ENCODE measurements around the gene AP4B1. TPM values are rescaled to one million over a fixed set of nuclear protein-coding genes. Genes with fewer than 3 reads are reported as not detected.

AP4B1 gene
- total and polyA plus RNA-seq, 3 experiments from 2014 or later, result 12.1 to 36.2 (median 33.7) TPM

DNA sequence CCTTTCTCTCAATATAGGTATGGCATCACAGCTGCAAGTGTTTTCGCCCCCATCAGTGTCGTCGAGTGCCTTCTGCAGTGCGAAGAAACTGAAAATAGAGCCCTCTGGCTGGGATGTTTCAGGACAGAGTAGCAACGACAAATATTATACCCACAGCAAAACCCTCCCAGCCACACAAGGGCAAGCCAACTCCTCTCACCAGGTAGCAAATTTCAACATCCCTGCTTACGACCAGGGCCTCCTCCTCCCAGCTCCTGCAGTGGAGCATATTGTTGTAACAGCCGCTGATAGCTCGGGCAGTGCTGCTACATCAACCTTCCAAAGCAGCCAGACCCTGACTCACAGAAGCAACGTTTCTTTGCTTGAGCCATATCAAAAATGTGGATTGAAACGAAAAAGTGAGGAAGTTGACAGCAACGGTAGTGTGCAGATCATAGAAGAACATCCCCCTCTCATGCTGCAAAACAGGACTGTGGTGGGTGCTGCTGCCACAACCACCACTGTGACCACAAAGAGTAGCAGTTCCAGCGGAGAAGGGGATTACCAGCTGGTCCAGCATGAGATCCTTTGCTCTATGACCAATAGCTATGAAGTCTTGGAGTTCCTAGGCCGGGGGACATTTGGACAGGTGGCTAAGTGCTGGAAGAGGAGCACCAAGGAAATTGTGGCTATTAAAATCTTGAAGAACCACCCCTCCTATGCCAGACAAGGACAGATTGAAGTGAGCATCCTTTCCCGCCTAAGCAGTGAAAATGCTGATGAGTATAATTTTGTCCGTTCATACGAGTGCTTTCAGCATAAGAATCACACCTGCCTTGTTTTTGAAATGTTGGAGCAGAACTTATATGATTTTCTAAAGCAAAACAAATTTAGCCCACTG is 36.0 kb upstream of the AP4B1 start:
- no peaks in the 10 kb centered on the region for H3K9me3 Mint-ChIP-seq
- ChIA-PET CTCF (interaction anchor here (1.7 to 3.1 kb wide), 4 partner anchors 8 to 105 kb away, joined by 5 to 18 read pairs (median 7); partner anchors contain the start of genes AP4B1, DCLRE1B and HIPK1), POLR2A (interaction anchor here (0.6 to 2.9 kb wide), 4 partner anchors 10 to 157 kb away, joined by 3 to 28 read pairs (median 4); partner anchors contain the start of gene HIPK1)
- H3K4me3 Mint-ChIP-seq, result peak overlapping the region; percentile 59 to 87 (median 81)
- peak; percentile 14 to 71 (median 51) for DNase-seq
- H3K27ac Mint-ChIP-seq, result peak overlapping the region; percentile 90 to 97 (median 94)
- H3K27me3 Mint-ChIP-seq, result no peaks in the 10 kb centered on the region
- peak overlapping the region; percentile 4 for H3K4me3 ChIP-seq (ENCODE audit: low read length)
- H3K9me3 ChIP-seq (ENCODE audit: low read length), result no peaks in the 10 kb centered on the region
- peaks cover 16% of the 10 kb centered on the region for H3K36me3 ChIP-seq (ENCODE audit: insufficient read depth, low read length)
- H3K27me3 ChIP-seq (ENCODE audit: insufficient read depth, low read length, poor library complexity, severe bottlenecking), result no peaks in the 10 kb centered on the region
- H3K27ac ChIP-seq (ENCODE audit: low read depth, low read length), result no peak overlapping the region
- peaks cover 83% of the 10 kb centered on the region for H3K4me1 ChIP-seq (ENCODE audit: insufficient read depth, low read length)
- peaks cover 13 to 48% (median 22%) of the 10 kb centered on the region in 3 donors for H3K36me3 Mint-ChIP-seq
- peaks cover 70 to 87% (median 84%) of the 10 kb centered on the region in 3 donors for H3K4me1 Mint-ChIP-seq

DNA sequence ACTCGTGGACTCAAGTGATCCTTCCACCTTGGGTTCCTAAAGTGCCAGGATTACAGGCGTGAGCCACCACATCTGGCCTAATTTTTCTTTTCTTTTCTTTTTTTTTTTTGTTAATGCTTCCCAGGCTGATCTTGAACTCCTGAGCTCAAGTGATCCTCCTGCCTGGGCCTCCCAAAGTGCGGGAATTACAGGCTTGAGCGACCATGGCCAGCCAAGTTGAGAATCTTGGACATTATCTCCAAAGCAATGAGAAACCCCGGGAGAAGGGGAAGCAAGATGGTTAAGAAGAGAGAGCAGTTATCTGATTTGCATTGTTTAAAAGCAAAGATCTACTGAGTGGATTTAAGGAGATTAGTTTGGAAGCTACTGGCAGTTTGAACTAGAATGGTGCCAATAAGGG is 33.6 kb upstream of the AP4B1 start:
- no peak overlapping the region for H3K4me3 ChIP-seq (ENCODE audit: low read length)
- CTCF ChIA-PET, result interaction anchor here (1.8 to 3.1 kb wide), 2 partner anchors 34 to 103 kb away, joined by 4 to 8 read pairs; partner anchors contain the start of genes AP4B1 and DCLRE1B
- H3K27me3 ChIP-seq (ENCODE audit: insufficient read depth, low read length, poor library complexity, severe bottlenecking), result no peaks in the 10 kb centered on the region
- POLR2A ChIA-PET, result interaction anchor here (0.7 kb wide), 1 partner anchor 861 kb away, joined by 4 read pairs; no protein-coding TSS in a partner anchor
- H3K36me3 ChIP-seq (ENCODE audit: insufficient read depth, low read length), result peaks cover 14% of the 10 kb centered on the region
- no peak overlapping the region for H3K27ac ChIP-seq (ENCODE audit: low read depth, low read length)
- peaks cover 92% of the 10 kb centered on the region for H3K4me1 ChIP-seq (ENCODE audit: insufficient read depth, low read length)
- no peaks in the 10 kb centered on the region for H3K9me3 ChIP-seq (ENCODE audit: low read length)
- H3K36me3 Mint-ChIP-seq, result peaks cover 13 to 47% (median 15%) of the 10 kb centered on the region in 3 donors
- peak overlapping the region; percentile 59 to 97 (median 88) for H3K27ac Mint-ChIP-seq
- DNase-seq, result no peak
- H3K4me1 Mint-ChIP-seq, result peaks cover 77 to 93% (median 92%) of the 10 kb centered on the region in 3 donors
- H3K9me3 Mint-ChIP-seq, result no peaks in the 10 kb centered on the region
- H3K4me3 Mint-ChIP-seq, result peak overlapping the region in 6 of 7 donors; percentile 12 to 86 (median 42)
- no peaks in the 10 kb centered on the region for H3K27me3 Mint-ChIP-seq

GRCh38 chr1:113937146-113937545 is 32.5 kb upstream of the AP4B1 start:
- Histone ChIP-seq H3K36me3 (ENCODE audit: insufficient read depth, low read length) (peaks cover 10% of the 10 kb centered on the region), H3K9me3 (ENCODE audit: low read length) (no peaks in the 10 kb centered on the region), H3K27ac (ENCODE audit: low read depth, low read length) (no peak overlapping the region), H3K27me3 (ENCODE audit: insufficient read depth, low read length, poor library complexity, severe bottlenecking) (no peaks in the 10 kb centered on the region), H3K4me3 (ENCODE audit: low read length) (no peak overlapping the region), H3K4me1 (ENCODE audit: insufficient read depth, low read length) (peaks cover 94% of the 10 kb centered on the region)
- Mint-ChIP-seq H3K27me3 (no peaks in the 10 kb centered on the region), H3K4me1 (peaks cover 79 to 95% (median 95%) of the 10 kb centered on the region in 3 donors), H3K4me3 (peak overlapping the region; percentile 14 to 86 (median 48)), H3K9me3 (no peaks in the 10 kb centered on the region), H3K27ac (peak overlapping the region in 7 of 8 donors; percentile 80 to 97 (median 90)), H3K36me3 (peaks cover 12 to 47% (median 13%) of the 10 kb centered on the region in 3 donors)
- ChIA-PET POLR2A (no interaction called here), CTCF (interaction anchor here (9.7 kb wide), 1 partner anchor 11 kb away, joined by 74 read pairs; no protein-coding TSS in a partner anchor)
- no peak for DNase-seq

DNA sequence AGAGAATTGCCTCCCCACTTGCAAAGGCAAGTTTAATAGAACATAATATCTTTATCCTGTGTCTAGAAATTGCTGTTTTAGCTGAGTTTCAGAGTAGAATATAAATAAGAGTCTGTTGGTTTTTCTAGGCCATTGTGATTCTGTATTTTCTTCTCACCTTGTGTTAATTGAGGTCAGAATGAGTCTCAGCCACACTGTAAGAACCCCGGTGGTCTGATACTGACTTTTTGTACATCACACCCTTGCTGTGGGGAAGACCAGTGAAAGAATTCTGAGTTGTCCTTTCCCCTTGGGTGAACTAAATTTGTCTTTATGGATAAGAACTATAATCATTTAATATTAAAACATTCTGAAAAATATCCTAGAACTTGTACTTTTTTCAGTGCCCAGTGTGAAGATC is 31.4 kb upstream of the AP4B1 start:
- Mint-ChIP-seq H3K27me3 (no peaks in the 10 kb centered on the region), H3K36me3 (peaks cover 7 to 39% (median 8%) of the 10 kb centered on the region in 3 donors), H3K4me1 (peaks cover 84 to 99% (median 99%) of the 10 kb centered on the region in 3 donors), H3K27ac (peak overlapping the region; percentile 47 to 92 (median 82)), H3K9me3 (no peaks in the 10 kb centered on the region), H3K4me3 (peak overlapping the region; percentile 29 to 72 (median 44))
- H3K4me1 ChIP-seq (ENCODE audit: insufficient read depth, low read length), result peaks cover 93% of the 10 kb centered on the region
- peaks cover 6% of the 10 kb centered on the region for H3K36me3 ChIP-seq (ENCODE audit: insufficient read depth, low read length)
- DNase-seq, result peak in 1 of 5 donors; percentile 20
- no peaks in the 10 kb centered on the region for H3K9me3 ChIP-seq (ENCODE audit: low read length)
- POLR2A ChIA-PET, result interaction anchor here (0.8 to 1.4 kb wide), 3 partner anchors 10 to 27 kb away, joined by 3 to 5 read pairs (median 3); no protein-coding TSS in a partner anchor
- H3K27me3 ChIP-seq (ENCODE audit: insufficient read depth, low read length, poor library complexity, severe bottlenecking), result no peaks in the 10 kb centered on the region
- H3K27ac ChIP-seq (ENCODE audit: low read depth, low read length), result no peak overlapping the region
- H3K4me3 ChIP-seq (ENCODE audit: low read length), result no peak overlapping the region
- CTCF ChIA-PET, result interaction anchor here (1.5 to 9.7 kb wide), 2 partner anchors 12 to 32 kb away, joined by 4 to 74 read pairs; partner anchors contain the start of gene AP4B1

GRCh38 chr1:113935176-113935575 is 30.6 kb upstream of the AP4B1 start:
- H3K27me3 ChIP-seq (ENCODE audit: insufficient read depth, low read length, poor library complexity, severe bottlenecking), result no peaks in the 10 kb centered on the region
- DNase-seq, result no peak
- no peak overlapping the region for H3K27ac ChIP-seq (ENCODE audit: low read depth, low read length)
- no peak overlapping the region for H3K4me3 ChIP-seq (ENCODE audit: low read length)
- Mint-ChIP-seq H3K4me1 (peaks cover 84 to 99% (median 99%) of the 10 kb centered on the region in 3 donors), H3K4me3 (peak overlapping the region in 5 of 7 donors; percentile 25 to 72 (median 39)), H3K9me3 (no peaks in the 10 kb centered on the region), H3K27ac (peak overlapping the region in 7 of 8 donors; percentile 60 to 92 (median 83)), H3K36me3 (peaks cover 2 to 36% (median 3%) of the 10 kb centered on the region in 3 donors), H3K27me3 (peaks cover 0 to 5% of the 10 kb centered on the region in 2 donors)
- peaks cover 91% of the 10 kb centered on the region for H3K4me1 ChIP-seq (ENCODE audit: insufficient read depth, low read length)
- H3K36me3 ChIP-seq (ENCODE audit: insufficient read depth, low read length), result no peaks in the 10 kb centered on the region
- H3K9me3 ChIP-seq (ENCODE audit: low read length), result no peaks in the 10 kb centered on the region
- CTCF ChIA-PET, result interaction anchor here (1.5 to 9.7 kb wide), 2 partner anchors 13 to 31 kb away, joined by 4 to 74 read pairs; partner anchors contain the start of gene AP4B1
- POLR2A ChIA-PET, result interaction anchor here (1.0 to 1.4 kb wide), 2 partner anchors 11 to 27 kb away, joined by 3 to 5 read pairs; no protein-coding TSS in a partner anchor

DNA sequence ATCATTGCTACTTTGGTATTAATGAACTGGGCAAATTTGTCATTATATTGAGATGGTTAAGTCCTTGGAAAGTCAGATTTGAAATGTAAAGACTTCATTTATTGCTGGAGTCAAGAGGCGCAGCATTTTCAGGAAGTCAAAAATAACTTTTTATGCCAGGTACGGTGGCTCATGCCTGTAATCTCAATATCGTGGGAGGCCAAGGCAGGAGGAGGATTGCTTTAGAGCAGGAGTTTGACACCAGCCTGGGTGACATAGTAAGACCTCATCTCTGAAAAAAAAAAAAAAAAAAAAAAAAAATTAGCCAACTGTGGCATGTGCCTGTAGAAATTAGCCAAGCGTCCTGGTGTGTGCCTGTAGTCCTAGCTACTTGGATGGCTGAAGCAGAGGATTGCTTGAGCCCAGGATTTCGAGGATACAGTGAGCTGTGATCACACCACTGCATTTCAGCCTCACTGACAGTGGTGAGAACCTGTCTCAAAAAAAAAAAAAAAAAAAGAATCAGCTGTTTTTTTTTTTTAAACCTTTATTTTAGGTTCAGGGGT is 30.0 kb upstream of the AP4B1 start:
- peaks cover 81 to 95% (median 94%) of the 10 kb centered on the region in 3 donors for H3K4me1 Mint-ChIP-seq
- Histone ChIP-seq H3K36me3 (ENCODE audit: insufficient read depth, low read length) (no peaks in the 10 kb centered on the region), H3K9me3 (ENCODE audit: low read length) (no peaks in the 10 kb centered on the region), H3K27ac (ENCODE audit: low read depth, low read length) (no peak overlapping the region), H3K4me3 (ENCODE audit: low read length) (no peak overlapping the region), H3K4me1 (ENCODE audit: insufficient read depth, low read length) (peaks cover 85% of the 10 kb centered on the region), H3K27me3 (ENCODE audit: insufficient read depth, low read length, poor library complexity, severe bottlenecking) (no peaks in the 10 kb centered on the region)
- peak overlapping the region; percentile 25 to 100 (median 91) for H3K4me3 Mint-ChIP-seq
- no peaks in the 10 kb centered on the region for H3K9me3 Mint-ChIP-seq
- H3K27me3 Mint-ChIP-seq, result peaks cover 0 to 8% of the 10 kb centered on the region in 2 donors
- POLR2A ChIA-PET, result no interaction called here
- no peak for DNase-seq
- peaks cover 2 to 36% (median 3%) of the 10 kb centered on the region in 3 donors for H3K36me3 Mint-ChIP-seq
- CTCF ChIA-PET, result interaction anchor here (1.5 to 9.7 kb wide), 2 partner anchors 13 to 31 kb away, joined by 4 to 74 read pairs; partner anchors contain the start of gene AP4B1
- H3K27ac Mint-ChIP-seq, result peak overlapping the region in 7 of 8 donors; percentile 63 to 99 (median 99)

DNA sequence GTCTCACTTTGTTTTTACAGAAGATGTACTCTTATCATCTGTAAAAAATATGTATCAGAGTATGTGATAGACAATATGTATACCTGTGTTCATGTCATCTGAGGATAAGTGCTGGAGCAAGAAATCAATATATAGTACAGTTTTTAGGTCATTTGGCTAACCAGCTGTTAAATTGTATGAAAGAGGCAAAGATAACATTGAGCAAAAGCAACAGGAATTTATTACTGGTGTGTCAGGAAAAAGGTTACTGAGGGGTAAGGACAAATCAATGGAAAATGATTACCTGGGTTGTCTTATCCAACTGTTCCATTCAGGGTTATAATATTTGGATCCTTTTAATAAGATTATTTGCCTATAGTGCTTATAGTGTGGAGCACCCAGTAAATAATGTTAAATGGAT is 29.4 kb upstream of the AP4B1 start:
- POLR2A ChIA-PET, result no interaction called here
- Mint-ChIP-seq H3K9me3 (no peaks in the 10 kb centered on the region), H3K27ac (peak overlapping the region; percentile 63 to 99 (median 98)), H3K4me1 (peaks cover 76 to 93% (median 89%) of the 10 kb centered on the region in 3 donors), H3K4me3 (peak overlapping the region; percentile 19 to 100 (median 91)), H3K27me3 (peaks cover 0 to 12% of the 10 kb centered on the region in 2 donors), H3K36me3 (peaks cover 2 to 39% (median 3%) of the 10 kb centered on the region in 3 donors)
- Histone ChIP-seq H3K4me1 (ENCODE audit: insufficient read depth, low read length) (peaks cover 79% of the 10 kb centered on the region), H3K27ac (ENCODE audit: low read depth, low read length) (no peak overlapping the region), H3K9me3 (ENCODE audit: low read length) (no peaks in the 10 kb centered on the region), H3K4me3 (ENCODE audit: low read length) (peak overlapping the region; percentile 18), H3K36me3 (ENCODE audit: insufficient read depth, low read length) (no peaks in the 10 kb centered on the region), H3K27me3 (ENCODE audit: insufficient read depth, low read length, poor library complexity, severe bottlenecking) (no peaks in the 10 kb centered on the region)
- CTCF ChIA-PET, result interaction anchor here (1.2 to 9.7 kb wide), 3 partner anchors 14 to 28 kb away, joined by 3 to 95 read pairs (median 74); partner anchors contain the start of genes AP4B1 and DCLRE1B
- DNase-seq, result no peak
